Suprapubic skin (tissue), 4 donors: ENCODE results near the gene GALR2. TPM values are rescaled to one million over a fixed set of nuclear protein-coding genes. Genes with fewer than 3 reads are reported as not detected.

ENCODE experiments used
- DNase-seq, 2 donors: peaks; one replicate each; pipeline ENCODE4 v3.0.0-alpha.2; 2019; ENCODE audit warnings: low spot score in 2 of 2
- H3K27ac ChIP-seq: fragments of 200-600 bp; sonication (generic); one replicate; pipeline ENCODE4 v1.5.1; 2019
- H3K27me3 ChIP-seq: fragments of 200-600 bp; sonication (generic); one replicate; pipeline ENCODE4 v1.5.1; 2019
- H3K36me3 ChIP-seq: fragments of 200-600 bp; sonication (generic); one replicate; pipeline ENCODE4 v1.5.1; 2019
- H3K4me1 ChIP-seq: fragments of 200-600 bp; sonication (generic); one replicate; pipeline ENCODE4 v1.5.1; 2019
- H3K4me3 ChIP-seq: fragments of 200-600 bp; sonication (generic); one replicate; pipeline ENCODE4 v1.5.1; 2019; ENCODE audit warnings: mild to moderate bottlenecking
- H3K9me3 ChIP-seq: fragments of 200-600 bp; sonication (generic); one replicate; pipeline ENCODE4 v1.5.1; 2019
- CTCF ChIP-seq, 2 donors: fragments of 200-600 bp in 1 of 2; fragments of 450-650 bp in 1 of 2; sonication (generic) in 1 of 2; IDR thresholded peaks; one replicate each; pipeline ENCODE4 v1.5.1; 2016 to 2019; ENCODE audit warnings: antibody characterized with exemption in 2 of 2, mild to moderate bottlenecking in 1 of 2, moderate library complexity in 1 of 2
- EP300 ChIP-seq: sonication (generic); formaldehyde crosslinking; IDR thresholded peaks from one replicate; pipeline ENCODE4 v1.6.1; 2017; ENCODE audit warnings: antibody characterized with exemption
- POLR2A ChIP-seq, 2 donors: fragments of 450-650 bp; IDR thresholded peaks; one replicate each; pipeline ENCODE4 v1.6.1; 2017; ENCODE audit warnings: antibody characterized with exemption in 2 of 2, mild to moderate bottlenecking in 2 of 2, moderate library complexity in 2 of 2
- POLR2AphosphoS5 ChIP-seq, 3 donors: sonication (generic); formaldehyde crosslinking; IDR thresholded peaks; one replicate each; pipeline ENCODE4 v1.6.1; 2017; ENCODE audit warnings: antibody characterized with exemption in 3 of 3
- WGBS: methylation state at CpG from one replicate; pipeline ENCODE4 v1.1.5; 2018; 5-methylcytosine and 5-hydroxymethylcytosine counted together
- total RNA-seq, 4 donors: library from RNA; depleted of rRNA; stranded (reverse); fragments of >200 nt; gene quantifications; one replicate each; pipeline ENCODE4 v1.1.0, GENCODE V29; 2016

The GALR2 gene
- total RNA-seq, 4 donors from 2014 or later, result 1.2 TPM; not detected in 3

- Histone ChIP-seq H3K9me3 (no peaks in the 10 kb centered on the region), H3K4me1 (no peaks in the 10 kb centered on the region), H3K36me3 (peaks cover 90% of the 10 kb centered on the region), H3K27me3 (no peaks in the 10 kb centered on the region), H3K4me3 (no peak overlapping the region), H3K27ac (no peak overlapping the region)
- WGBS, result 96% methylated on average over 9 of the region's 9 CpGs
- TF ChIP-seq EP300, result no peak
- no peak for TF ChIP-seq POLR2AphosphoS5 (IDR thresholded peaks at IDR 0.05)
- TF ChIP-seq POLR2A (IDR thresholded peaks at IDR 0.05), result no peak
- no peak for TF ChIP-seq CTCF (IDR thresholded peaks at IDR 0.05)
- DNase-seq, result no peak
Observed at GRCh38 chr17:76086384-76086783, 11.8 kb downstream of the GALR2 start.

- Histone ChIP-seq H3K36me3 (peaks cover 98% of the 10 kb centered on the region), H3K27me3 (no peaks in the 10 kb centered on the region), H3K4me1 (no peaks in the 10 kb centered on the region), H3K27ac (no peak overlapping the region), H3K9me3 (no peaks in the 10 kb centered on the region), H3K4me3 (no peak overlapping the region)
- DNase-seq, result no peak
- no peak for TF ChIP-seq CTCF (IDR thresholded peaks at IDR 0.05)
- no peak for TF ChIP-seq EP300
- TF ChIP-seq POLR2A (IDR thresholded peaks at IDR 0.05), result no peak
- no peak for TF ChIP-seq POLR2AphosphoS5 (IDR thresholded peaks at IDR 0.05)
- WGBS, result 80% methylated on average over 8 of the region's 11 CpGs
Observed at GRCh38 chr17:76087531-76087930, 12.9 kb downstream of the GALR2 start.

GRCh38 chr17:76088041-76088867 is 13.7 kb downstream of the GALR2 start:
- no peaks in the 10 kb centered on the region for H3K27me3 ChIP-seq
- WGBS, result 90% methylated on average over 2 of the region's 25 CpGs
- H3K36me3 ChIP-seq, result peaks cover 98% of the 10 kb centered on the region
- DNase-seq, result no peak
- H3K4me1 ChIP-seq, result no peaks in the 10 kb centered on the region
- no peaks in the 10 kb centered on the region for H3K9me3 ChIP-seq
- no peak overlapping the region for H3K4me3 ChIP-seq
- no peak overlapping the region for H3K27ac ChIP-seq
- TF ChIP-seq POLR2AphosphoS5 (IDR thresholded peaks at IDR 0.05) (no peak), EP300 (no peak), CTCF (IDR thresholded peaks at IDR 0.05) (no peak), POLR2A (IDR thresholded peaks at IDR 0.05) (no peak)

GRCh38 chr17:76088868-76089576 is 14.4 kb downstream of the GALR2 start:
- WGBS, result 92% methylated on average over 7 of the region's 25 CpGs

More at GRCh38 chr17:76088868-76089576, 14.4 kb downstream of the GALR2 start:
- no peaks in the 10 kb centered on the region for H3K4me1 ChIP-seq
- TF ChIP-seq CTCF (IDR thresholded peaks at IDR 0.05), result no peak
- no peak for TF ChIP-seq POLR2A (IDR thresholded peaks at IDR 0.05)
- TF ChIP-seq POLR2AphosphoS5 (IDR thresholded peaks at IDR 0.05), result no peak
- no peak overlapping the region for H3K4me3 ChIP-seq
- no peak overlapping the region for H3K27ac ChIP-seq
- H3K36me3 ChIP-seq, result peaks cover 98% of the 10 kb centered on the region
- no peak for DNase-seq
- H3K27me3 ChIP-seq, result no peaks in the 10 kb centered on the region
- H3K9me3 ChIP-seq, result no peaks in the 10 kb centered on the region
